ENCODE measurements around the gene SH2B3. TPM values are rescaled to one million over a fixed set of nuclear protein-coding genes. Genes with fewer than 3 reads are reported as not detected.

The SH2B3 gene
- total RNA-seq, 1 donor from 2014 or later = 39.8 TPM

- intact Hi-C loops (cut with micrococcal nuclease) = no loop called here
These were observed 36.8 kb downstream of the SH2B3 start for GRCh38 chr12:111442301-111443045.

GRCh38 chr12:111443086-111443485 lies 37.4 kb downstream of the SH2B3 start:
- intact Hi-C loops (cut with micrococcal nuclease) = no loop called here

DNA sequence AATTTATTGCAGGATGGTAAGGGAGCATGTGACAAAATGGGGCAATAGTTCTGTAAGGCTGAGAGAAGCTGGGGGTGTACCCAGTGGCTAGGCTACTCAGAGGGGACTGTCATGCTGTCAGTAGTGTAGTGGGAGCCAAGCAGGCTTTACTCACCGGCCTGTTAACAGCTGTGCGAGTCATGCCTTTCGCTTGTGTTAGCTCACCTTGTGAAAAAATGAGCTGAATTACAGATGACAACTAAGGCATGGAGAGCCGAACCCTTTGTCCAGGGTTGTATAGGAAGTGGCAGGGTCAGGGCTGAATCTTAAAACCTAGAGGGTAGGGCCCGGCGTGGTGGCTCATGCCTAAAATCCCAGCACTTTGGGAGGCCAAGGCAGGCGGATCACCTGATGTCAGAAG lies 37.9 kb downstream of the SH2B3 start:
- intact Hi-C loops (cut with micrococcal nuclease) = no loop called here

GRCh38 chr12:111444314-111444924 lies 38.7 kb downstream of the SH2B3 start:
- intact Hi-C loops (cut with micrococcal nuclease) = loop anchor here (2.0 kb wide), 2 partner anchors 76 to 154 kb away; partner anchors contain the start of genes ATXN2 and PHETA1

DNA sequence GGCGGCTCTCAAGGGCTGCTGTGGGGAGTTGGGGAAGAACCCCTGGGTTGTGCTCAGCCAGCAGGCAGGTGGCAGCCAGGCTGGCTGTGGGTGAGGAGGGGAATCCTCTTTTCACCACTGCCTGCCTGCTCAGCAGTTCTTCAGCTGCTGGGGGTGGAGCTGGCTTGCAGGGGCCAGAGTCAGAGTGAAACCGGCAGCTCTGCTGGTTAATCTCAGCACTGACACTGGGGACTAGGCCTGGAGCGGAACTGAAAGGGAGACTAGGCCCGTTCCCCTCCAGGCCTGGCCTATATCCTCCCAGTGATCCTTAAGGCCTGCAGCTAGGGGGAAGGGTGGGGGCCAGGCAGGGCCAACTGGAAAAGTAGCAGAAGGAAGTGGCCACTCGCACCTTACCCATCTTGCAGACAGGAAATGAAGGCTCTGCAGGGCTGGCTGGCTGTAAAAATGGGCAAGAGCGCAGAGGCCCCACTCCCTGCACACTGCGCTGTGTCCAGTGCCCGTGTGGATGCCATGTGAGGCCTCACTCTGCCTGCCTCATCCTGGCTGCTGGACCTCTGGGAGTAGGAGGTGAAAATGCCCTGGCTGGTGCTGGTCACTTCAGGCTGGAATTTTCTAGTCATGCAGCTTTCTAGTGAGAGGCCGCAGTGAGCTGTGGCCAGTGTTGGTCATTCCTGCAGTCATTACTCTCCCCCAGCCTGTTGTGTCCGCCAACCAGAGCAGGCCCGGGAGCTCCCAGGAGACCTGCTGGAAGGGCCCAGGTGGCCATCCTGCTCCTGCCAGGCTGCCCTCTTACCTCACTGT lies 39.4 kb downstream of the SH2B3 start:
- intact Hi-C loops (cut with micrococcal nuclease) = loop anchor here (1.0 to 2.0 kb wide), 5 partner anchors 10 to 154 kb away; partner anchors contain the start of genes ATXN2, PHETA1 and SH2B3

GRCh38 chr12:111445726-111446581 lies 40.2 kb downstream of the SH2B3 start:
- intact Hi-C loops (cut with micrococcal nuclease) = loop anchor here (1.0 to 2.0 kb wide), 5 partner anchors 11 to 153 kb away; partner anchors contain the start of genes ATXN2, PHETA1 and SH2B3

DNA sequence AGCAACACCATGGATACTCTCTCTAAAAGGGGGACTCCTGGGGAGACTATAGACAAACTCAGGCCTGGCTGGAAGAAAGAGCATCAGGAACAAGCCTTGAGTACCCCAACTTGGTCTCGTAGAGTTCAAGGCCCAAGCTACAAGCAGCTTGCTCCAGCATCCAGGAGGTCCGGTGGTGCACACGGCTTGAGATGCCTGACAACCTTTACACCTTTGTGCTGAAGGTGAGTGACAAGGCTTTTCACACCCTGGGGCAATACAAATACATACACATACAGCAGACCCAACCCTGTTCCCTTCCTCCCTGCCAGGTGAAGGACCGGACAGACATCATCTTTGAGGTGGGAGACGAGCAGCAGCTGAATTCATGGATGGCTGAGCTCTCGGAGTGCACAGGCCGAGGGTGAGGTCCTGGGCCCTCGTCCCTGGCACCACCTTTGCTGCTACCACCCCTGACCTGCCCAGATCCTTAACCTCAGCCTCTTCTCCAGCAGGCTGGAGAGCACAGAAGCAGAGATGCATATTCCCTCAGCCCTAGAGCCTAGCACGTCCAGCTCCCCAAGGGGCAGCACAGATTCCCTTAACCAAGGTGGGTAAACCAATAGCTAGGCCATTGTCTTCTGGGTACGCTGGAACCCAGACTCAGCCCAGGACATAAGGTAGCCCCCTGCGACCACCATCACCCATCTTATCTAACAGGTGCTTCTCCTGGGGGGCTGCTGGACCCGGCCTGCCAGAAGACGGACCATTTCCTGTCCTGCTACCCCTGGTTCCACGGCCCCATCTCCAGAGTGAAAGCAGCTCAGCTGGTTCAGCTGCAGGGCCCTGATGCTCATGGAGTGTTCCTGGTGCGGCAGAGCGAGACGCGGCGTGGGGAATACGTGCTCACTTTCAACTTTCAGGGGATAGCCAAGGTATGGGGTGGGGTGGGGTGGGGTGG lies 41.2 kb downstream of the SH2B3 start:
- intact Hi-C loops (cut with micrococcal nuclease) = no loop called here

DNA sequence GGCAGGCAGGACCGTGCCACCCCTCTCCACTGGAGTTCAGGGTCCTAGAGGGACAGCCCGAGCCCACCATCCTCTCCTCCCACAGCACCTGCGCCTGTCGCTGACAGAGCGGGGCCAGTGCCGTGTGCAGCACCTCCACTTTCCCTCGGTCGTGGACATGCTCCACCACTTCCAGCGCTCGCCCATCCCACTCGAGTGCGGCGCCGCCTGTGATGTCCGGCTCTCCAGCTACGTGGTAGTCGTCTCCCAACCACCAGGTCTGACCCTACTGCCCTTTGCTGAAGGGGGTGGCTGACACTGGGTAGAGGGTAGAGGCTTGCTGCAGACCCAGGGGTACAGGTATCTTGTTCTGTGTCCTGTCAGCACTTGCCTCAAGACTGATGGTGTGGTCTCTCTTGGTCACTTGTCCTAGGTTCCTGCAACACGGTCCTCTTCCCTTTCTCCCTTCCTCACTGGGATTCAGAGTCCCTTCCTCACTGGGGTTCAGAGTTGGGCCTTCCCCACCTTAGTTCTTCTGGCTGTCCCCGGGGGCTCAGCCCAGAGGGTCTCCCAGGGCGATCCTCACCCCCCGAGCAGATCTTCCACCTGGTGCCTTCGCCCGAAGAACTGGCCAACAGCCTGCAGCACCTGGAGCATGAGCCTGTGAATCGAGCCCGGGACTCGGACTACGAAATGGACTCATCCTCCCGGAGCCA lies 42.0 kb downstream of the SH2B3 start:
- intact Hi-C loops (cut with micrococcal nuclease) = no loop called here

- intact Hi-C loops (cut with micrococcal nuclease) = no loop called here
These were observed 42.6 kb downstream of the SH2B3 start for GRCh38 chr12:111448266-111448830.

DNA sequence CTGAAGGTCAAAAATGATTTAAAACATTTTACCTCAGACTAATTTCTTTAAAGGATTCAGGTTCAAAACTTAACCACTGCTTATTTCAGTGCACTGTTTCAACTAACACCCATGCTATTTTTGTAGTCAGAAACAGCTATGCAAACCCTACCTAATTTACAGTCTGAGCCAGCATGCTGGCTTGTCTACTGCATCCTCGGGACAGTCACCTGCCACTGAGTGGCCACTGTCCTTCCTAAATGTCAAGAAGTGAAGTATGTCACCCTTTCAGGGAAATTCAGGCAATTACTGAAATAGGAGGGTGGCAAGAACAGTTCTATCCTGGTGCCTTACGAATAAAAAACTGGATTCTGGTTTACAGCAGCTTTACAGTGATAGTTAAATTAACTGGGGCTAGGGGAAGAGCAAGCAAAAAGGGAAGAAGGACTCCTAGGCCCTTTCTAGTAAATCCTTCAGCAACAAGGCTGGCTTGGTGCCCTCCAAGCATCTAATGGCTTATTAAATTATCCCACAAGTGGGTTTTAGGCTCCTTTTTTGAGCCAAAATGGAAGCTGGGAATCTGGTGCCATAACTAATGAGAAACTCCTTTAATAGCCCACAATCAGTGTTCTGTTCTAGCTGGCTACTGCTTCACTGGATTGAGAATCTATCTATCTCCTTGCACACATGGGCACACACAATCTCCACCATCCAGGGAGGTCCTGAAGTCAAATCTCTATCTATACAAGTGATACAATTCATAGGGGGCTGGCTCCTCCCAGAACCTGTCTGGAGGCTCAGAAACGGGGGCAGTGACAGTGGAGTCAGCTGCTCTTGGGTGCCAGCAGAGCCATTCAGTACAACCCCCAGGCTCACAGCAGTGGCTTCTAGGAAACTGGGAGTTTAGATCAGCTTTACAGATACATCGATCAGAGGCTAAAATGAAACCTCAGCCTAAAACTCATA lies 43.4 kb downstream of the SH2B3 start:
- intact Hi-C loops (cut with micrococcal nuclease) = no loop called here

GRCh38 chr12:111450676-111451075 lies 45.0 kb downstream of the SH2B3 start:
- intact Hi-C loops (cut with micrococcal nuclease) = loop anchor here (1.0 to 5.0 kb wide), 8 partner anchors 20 to 393 kb away; partner anchors contain the start of genes ACAD10 and BRAP

- intact Hi-C loops (cut with micrococcal nuclease) = loop anchor here (1.0 to 5.0 kb wide), 8 partner anchors 21 to 394 kb away; partner anchors contain the start of genes ACAD10 and BRAP
These were observed 45.5 kb downstream of the SH2B3 start for GRCh38 chr12:111451232-111451631.

DNA sequence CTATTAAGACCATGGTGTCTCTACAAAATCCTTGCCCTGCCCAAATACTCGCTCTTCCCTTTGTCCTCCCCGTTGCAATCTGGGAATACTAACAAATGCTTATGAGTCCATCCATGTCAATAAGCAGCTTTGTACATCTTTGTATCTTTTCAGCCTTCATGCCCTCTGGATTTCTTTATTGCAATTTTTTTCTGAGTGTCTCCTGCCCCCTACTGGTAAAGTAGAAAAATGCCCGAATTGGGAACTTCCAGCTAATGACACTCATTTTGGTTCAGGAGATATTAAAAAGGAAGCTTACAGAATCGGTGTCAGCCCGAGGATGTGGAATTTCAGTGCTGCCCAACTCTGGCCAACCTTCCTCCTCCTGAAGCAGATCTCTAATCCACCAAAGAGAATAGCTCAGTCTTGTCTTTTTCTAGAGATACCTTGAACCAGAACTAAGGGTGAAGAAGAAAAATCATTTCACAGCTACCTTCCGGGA lies 46.0 kb downstream of the SH2B3 start:
- intact Hi-C loops (cut with micrococcal nuclease) = loop anchor here (1.0 to 5.0 kb wide), 8 partner anchors 21 to 394 kb away; partner anchors contain the start of genes ACAD10 and BRAP

DNA sequence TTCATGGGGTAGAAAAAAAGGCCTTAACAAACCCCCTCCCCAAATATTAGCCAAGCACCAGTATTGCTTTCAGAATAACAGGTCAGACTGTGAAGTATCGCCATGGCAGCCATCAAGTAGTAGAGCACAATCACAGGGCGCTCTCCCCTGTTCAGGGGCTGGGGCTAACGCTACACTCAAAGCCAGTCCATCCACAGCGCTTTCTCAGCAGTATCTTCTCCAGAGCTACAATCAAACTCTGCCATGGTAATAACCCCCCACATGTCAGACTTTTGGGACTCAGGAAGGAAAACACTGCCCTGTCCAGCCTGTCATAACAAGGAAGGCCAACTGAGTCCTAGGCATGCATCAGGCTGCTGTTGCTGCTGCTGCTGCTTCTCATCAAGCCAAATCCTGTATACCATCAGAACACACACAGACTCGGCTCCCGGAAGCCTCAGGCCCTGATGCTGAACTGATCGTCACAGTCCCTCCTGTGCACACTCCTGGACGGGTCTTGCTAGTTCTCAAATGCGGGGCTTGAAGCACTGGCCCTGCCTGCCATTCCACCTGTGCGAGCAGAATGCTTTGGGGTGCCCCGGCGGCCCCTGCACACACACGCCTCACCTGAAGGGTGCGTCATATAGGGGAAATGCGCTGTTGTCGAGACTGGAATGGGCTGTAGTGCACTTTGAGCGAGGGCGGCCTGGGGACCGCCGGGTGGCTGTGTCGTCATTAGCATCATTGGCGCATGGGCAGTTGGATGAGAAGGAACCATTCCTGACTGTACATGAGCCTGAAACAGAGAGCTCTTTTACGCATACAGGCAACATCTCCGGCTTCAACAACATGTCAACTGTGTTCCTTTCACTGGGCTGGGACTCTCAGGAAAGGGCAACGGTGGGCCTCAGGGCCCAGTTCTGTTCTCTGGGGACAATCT lies 47.6 kb downstream of the SH2B3 start:
- intact Hi-C loops (cut with micrococcal nuclease) = loop anchor here (5.0 kb wide), 2 partner anchors 234 to 396 kb away; partner anchors contain the start of genes ACAD10 and BRAP

DNA sequence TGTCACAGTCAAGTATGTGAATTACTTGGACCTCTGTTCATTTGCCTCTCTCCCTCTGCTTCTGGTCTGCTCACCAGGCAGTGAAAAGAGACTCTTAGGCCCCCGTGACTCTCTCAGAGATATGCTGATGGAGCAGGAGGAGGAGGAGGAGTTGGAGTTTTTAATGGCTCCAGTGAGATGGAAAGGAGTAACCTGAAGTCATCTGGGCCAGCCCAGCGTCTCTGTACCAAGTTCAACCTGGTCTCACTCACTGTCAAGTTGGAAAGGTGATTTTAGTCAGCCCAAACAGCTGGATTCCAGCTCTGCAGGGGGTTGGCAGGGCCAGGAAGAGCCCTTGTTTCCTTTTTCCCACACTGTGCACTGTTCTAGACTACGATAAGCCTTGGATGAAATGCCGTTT lies 48.6 kb downstream of the SH2B3 start:
- intact Hi-C loops (cut with micrococcal nuclease) = loop anchor here (5.0 kb wide), 2 partner anchors 233 to 397 kb away; partner anchors contain the start of genes ACAD10 and BRAP

All from T-helper 1 cell treated with Interleukin-12 subunit alpha and Interleukin-12 subunit beta and Interleukin-4 antibody, amounts not matched to agents 30 ng/mL and 1 ng/mL, for 36 hours (primary cell).